HG02763 (cell line): ENCODE measurements around the gene KIF6.

Experiments used
- ATAC-seq: cut with Tn5 transposase; IDR thresholded peaks from one replicate; pipeline ENCODE4 v1.9.1; 2021; ENCODE audit warnings: mild to moderate bottlenecking, moderate library complexity; ENCODE audit not compliant: unreplicated experiment

The KIF6 gene

DNA sequence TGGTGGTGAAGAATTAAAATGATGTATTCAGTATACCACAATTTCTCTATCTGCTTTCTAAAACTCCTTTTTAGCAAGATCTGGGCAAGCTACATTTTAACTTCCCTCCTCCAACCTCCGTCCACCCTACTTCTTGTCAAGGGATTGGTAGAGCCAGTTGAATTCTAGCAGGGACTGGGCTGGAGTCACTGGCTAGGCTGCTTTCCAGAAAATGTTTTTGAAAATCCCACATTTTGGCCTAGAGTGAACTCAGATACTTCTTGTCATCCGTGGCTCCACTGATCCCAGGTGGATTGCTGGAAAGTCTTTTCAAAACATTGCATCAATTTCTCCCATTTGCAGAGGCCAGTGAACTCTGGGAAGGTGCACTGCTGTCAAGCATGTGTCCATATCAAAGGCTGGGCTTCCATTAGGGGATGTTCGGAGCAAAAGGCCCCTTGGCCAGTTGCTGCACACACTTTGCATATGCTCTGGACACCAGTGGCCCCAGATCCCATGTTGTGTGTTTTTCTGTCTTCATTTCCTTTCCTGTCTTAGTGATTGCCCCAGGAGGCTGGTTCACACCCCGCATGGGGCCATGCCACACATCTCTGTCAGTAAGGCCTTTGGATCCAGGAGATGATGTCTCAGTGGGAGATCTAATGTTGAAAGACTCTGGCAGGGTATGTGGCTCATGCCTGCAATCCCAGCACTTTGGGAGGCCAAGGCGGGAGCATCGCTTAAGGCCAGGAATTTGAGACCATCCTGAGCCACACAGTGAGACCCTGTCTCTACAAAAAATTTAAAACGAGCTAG is 391.4 kb downstream of the KIF6 start:
- ATAC-seq, result no peak

DNA sequence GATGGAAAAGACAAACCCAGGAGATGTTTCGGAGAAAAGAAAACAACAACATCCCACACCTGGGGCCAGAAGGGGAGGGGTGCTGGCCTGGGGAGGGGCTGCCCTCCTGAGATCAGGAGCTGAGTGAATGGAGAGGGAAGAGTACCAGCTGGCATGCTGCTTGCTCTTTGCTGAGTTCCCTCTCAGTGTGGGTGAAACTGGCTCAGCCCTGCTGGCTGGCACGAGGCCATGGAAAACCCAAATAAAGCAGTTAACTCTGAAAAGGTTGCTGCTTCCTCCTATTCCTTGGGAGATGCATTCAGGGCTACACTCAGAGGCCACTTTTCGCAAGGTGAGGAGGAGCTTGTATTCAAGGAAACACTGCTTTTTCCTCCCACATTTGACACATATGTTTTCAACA is 394.7 kb downstream of the KIF6 start:
- no peak for ATAC-seq

DNA sequence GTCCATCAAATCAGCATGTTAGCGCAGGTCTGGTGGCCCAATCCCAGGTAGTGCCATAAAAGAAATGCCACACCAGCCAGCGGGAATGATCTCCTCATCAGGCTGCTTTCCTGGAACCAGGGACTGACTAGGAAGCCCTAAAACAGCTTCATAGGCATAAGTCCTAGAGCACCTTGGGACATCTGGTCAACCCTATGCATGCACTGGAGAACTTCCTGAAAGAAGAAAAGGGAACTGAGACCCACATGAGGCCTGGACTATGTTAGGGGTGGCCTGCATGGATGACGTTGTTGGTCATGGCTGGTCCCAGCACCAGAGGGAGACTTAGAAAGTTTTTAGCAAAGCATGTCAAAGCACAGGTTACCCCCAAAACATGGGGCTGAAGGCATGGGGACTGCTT is 395.2 kb downstream of the KIF6 start:
- ATAC-seq, result peak; percentile 70

DNA sequence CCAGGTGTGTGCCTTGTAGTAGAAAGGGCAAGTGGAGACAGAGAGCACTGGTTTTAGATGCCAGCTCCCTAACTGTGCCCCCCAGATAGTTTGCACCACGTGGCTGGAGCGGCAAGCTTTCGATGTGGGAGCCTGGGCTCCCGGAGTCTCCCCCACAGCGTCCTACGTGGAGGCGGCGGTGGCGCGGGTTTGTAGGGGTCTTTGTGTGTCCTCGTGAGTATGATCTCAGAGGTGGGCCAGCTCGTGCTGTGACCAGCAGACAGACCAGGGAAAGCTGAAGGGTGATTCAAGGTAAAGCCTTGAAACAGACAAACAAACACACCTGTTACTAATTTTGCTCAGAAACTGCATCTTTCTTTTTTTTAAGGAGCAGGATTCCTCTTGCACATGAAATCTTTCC is 397.1 kb downstream of the KIF6 start:
- ATAC-seq, result no peak

DNA sequence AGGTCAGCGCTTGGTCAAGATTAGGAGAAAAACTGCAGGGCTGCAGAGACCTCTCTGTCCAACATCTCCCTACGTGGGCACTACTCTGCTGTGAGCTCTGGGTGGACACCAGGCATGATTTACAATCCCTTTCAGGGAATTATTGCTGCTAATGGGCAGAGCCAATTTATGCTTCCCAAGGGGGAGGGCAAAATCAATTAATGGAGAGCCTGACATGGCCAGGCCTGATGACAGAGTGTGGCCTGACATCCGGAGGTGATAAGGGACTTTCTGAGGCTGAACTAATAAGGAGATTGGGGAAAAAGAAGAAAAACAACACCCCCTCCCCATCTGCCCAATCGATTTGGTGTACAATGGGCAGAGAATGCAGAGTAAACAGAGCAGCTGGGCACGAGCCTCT is 397.7 kb downstream of the KIF6 start:
- ATAC-seq, result no peak

DNA sequence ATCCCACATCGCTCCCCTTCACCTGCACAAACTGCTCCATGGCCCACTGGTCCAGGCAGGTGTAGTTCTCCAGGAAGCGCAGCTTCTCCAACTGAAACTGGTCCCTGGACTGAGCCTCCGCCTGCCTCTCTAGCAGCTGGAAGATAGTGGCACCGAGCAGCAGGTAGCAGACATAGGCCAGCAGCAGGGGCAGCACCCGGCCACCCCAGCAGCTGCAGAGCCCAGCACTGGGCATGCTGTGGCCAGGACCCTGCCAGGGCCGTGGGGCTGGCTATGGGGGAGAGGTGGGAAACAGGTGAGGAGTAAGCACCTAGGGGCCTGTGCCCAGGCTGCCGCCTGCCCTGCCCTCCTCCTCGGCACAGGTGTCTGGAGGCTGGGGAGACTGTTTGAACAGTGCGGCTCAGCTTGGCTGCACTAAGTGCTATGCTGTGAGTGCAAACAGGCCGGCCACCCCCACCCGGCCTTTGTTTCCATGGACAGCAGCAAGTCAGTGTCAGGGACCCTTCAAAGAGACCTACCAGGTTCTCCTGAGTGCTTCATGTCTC is 402.8 kb downstream of the KIF6 start, which contains the start of gene KCNK16:
Gene KCNK16 (minus strand): TSS at position 397 of the 545 bp plus-strand sequence. CDS start 162 bp downstream, at position 235.
- no peak for ATAC-seq

DNA sequence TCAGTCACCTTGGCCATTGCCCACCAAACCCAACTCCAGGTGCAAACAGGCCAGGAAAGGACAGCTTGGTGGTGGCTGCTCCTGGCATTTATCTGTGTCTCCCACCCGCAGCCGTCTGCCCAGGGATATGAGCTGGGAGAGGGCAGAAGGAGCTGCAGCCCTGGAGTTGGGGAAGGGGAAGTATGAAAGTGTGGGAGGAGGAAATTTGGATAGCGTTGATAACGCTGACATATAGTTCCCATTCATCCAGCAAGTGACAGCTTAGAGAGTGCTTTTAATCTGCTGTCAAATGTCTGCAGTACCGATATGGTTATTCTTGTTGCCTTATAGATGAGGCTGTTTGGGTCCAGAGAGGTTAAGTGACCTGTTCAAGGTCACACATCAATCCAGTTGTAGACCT is 403.4 kb downstream of the KIF6 start:
- ATAC-seq, result no peak

DNA sequence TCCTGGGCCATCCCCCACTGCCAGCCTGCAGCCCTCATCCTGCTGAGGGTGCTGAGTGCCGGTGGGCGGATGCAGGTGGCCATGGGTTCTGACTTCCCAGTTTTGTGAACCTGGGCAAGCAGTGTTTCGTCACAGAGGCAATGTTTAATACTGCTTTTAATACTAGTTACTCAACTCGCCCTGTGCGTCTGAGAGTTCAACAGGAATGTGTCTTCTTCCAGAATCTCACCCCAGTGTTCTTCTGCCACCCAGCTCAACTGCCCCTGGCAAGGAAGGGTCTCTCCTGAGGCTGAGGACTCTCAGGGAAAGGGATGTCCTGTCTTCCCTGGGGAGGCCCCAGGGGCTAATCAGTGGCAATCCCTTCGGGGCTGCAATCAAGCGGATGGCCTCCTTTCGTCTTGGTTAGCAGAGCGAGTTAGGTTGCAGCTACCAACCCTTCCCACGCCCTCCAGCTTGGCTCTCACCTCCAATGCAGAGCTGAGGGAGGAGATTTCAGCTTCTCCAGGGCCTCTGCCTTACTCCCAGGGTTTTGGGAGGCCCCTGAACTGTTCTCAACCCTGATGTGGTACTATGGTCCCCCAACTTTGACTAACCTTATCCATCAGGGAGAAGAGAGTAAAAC is 404.7 kb downstream of the KIF6 start:
- ATAC-seq, result no peak

DNA sequence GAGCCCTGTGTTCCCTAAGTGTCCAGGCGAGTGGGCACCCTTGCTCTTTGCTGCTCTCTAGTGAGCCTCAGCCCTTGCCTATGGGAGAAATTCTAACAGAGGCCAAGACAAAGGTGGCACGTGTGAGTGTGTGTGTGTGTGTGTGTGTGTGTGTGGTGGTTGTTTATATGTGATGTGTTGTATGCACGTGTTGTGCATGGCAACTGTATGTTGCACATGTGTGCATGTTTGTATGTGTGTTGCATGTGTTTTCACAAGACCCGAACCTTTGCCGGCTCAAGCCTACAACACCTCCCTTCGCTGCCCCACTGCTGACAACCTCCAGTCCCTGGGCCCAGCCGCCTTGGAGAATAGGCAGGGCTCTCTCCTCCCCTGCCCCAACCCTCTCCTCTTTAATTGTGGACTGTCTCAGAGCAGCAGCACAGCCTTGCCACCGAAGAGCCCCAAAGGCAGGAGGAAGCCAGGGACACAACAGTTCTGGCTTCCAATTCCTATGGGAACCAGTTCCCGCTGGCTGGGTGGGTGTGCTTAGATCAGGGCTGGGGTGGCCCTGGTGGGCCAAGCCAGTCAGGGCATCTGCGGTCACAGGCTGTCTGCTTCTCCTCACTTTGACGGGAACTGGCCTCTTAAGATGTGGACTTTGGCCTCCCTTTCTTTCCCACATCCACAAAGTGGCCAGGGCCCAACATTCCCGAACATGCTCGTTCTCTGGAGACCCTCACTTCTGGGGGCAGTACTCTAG is 405.4 kb downstream of the KIF6 start:
- ATAC-seq, result no peak

DNA sequence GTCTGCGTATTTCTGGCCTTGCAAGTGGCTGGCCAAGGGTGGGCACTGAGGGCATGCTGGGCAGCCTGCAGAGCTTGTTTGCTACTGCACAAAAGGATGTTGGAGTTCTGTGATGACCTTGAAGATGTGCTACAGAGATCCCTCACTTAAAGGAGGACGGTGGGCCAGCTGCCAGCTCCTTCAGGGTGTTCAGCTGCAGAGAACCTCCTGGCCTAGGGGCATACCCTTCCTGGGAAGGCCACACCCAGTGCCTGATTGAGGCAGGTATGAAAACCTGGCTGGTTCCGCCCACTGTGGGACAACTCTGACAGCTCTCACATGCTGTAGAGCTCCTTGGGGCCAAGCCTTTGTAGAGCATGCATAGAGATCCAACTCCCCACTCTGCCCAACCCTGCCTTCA is 408.0 kb downstream of the KIF6 start:
- no peak for ATAC-seq

DNA sequence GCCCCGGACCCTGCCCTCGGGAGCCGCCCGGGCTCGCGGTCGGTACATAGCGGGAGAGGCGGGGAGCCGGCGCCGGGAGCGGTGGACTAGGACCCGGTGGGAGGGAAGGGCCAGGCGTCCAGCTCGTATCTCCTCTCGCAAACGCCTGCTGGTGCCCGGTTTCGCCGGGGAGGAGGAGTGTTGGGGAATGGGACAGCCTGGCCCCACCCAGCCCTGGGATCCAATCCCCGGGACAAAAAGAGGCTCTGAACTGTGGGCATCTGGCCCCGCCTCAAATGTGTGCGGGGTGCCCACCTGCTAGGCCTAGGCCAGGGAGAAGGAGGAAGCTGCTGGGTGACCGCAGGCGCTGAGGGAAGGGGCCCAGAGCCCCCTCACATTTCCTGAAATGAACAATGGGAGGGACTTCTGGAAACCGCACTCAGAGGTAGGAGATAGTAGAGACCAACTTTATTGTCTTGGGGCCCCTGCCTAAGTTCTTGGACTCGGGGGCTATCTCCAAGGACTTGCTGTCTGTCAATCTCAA is 410.9 kb downstream of the KIF6 start, which contains the start of gene KCNK17:
Gene KCNK17 (minus strand): TSS at position 147 of the 523 bp plus-strand sequence. CDS start 99 bp downstream, at position 48.
- ATAC-seq, result no peak

DNA sequence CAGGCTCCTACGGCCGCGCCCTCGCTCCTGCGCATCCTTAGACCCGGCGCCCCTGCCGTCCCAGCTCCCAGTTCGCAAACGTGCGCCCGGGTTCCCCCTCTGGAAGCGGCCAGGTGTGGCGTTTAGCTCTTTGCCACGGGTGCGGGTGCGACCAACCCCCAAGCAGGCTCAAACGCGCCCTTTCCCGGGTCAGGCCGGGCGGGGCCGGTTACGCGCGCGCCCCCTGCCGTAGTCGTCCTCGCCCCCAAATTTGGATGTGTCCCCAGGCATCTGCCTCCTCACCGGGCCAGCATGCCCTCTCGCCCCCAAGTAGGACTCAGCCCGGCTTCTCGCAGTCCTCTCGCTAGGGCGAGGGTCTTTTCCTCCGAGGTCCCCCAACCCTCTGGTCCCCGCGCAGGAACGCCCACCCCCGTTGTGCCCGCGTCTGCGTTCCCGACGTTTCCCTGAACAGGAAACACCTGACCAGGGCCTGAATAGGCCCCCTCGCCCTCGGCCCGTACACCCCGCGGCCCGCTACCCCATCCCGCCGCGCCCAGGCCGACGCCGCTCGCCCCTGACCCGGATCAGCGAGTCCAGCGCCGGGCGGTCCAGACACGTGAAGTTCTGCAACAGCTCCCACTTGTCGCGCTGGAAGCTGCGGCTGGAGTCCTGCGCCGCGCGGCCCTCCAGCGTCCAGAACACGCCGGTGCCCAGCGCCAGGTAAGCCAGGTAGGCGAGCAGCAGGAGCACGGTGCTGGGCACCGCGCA is 411.5 kb downstream of the KIF6 start:
- no peak for ATAC-seq

DNA sequence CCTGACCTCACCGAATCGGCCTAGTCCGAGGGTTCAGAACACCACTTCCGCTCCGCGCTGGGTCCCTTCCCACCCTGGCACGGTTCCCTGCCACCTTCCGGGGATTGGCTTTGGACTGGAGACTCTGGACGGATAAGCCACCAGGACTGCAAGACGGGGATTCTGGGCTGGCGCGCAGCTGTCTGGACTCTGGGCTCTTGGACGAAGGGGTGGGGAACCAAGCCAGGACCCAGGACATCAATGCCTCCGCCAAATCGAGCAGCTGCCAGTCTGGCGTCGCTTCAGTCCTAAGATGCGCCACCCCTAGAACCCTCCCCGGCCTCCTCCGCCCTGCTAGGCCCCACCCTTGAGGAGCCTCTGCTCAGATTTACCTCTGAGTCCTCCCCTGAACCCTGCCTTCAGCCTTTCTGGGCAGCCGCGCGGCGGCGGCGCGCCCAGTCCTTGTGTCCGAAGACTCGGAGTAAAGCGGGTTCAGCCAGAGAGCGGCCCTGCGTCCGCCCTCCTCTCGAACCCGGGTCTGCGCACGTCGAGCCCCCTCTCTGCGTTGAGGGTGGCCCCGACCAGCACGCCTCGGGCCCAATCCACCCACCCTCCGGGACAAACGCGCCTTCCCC is 412.2 kb downstream of the KIF6 start:
- ATAC-seq, result no peak

DNA sequence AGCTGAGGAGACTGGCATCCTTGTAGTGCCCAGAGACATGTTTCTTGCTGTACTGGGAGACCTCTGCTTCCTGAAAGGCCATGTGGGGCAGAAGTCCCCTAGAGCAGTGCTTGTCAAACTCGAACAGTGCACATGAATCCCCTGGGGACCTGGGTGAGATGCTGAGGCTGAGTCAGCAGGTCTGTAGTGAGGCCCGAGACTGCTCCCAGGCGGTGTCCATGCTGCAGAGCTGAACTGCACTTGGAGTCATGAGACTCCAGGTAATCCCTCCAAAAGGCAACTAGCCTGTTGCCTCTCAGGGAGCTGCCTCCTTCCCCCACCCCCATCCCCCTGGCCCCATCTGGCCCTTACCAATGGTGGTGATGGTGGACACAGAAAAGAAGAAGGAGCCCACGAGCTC is 414.7 kb downstream of the KIF6 start:
- ATAC-seq, result no peak

DNA sequence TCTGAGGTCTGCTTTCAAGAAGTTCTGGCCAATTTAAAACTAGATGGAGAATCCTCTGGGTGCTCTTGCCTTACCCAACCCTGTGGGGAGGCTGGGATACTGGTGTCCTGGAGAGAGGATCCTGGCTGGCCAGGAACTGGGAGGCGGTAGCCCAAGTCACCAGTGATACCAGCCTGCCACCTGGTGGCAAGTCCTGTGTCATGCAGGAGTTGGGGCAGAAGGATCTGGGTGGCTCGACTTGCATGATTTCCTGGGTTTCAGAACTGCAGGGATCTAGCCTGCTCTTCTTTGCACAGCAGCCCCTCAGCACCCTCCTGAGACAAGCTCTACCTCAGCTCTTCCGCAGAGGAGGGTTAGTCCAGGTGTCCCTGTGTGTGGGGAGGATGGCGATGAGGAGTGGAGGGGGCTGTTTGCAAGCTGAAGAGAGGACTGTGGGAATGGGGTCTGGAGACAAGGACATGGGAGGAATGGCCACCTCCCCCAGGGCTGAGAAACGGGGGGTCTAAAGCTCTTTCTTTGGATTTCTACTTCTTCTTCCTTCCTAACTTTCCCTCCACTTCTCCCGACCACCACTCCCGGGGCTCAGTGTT is 415.2 kb downstream of the KIF6 start:
- no peak for ATAC-seq

DNA sequence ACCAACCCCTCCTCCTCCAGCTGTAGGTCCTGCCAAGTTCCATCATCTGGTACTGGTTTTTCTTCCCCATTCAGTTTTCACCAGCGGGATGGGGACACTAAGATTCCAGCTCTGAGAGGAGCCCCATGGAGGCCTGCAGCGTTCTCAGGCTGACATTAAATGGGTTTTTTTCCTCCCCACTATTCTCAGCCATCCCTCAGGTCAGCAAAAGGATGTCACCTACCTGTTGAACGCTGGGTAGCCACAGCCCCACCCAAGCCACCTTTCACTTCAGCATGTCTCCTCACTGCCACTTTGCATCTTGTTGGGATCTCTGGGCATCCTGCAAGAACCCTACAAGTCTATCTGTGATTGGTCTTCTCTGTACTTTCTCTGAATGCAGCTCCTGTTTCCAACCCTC is 417.7 kb downstream of the KIF6 start:
- ATAC-seq, result no peak

DNA sequence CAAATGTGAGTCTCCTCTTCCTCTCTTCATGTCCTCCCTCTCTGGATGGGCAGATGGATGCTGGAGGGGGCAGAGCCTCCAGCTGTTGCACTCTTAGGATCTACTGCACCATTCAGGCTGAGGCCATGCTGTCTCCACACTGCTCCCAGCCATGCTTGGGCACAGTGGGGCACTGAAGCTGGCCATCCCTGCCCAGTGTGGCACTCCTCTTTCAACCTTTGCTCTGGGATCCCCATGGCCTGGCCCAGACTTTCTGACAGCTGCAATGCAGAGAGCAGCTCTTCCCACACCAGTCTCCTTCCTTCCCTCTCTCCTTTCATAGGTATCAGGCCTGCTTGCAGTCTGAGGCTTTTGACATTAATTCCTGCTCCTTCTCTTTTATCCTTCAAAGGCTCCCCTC is 420.3 kb downstream of the KIF6 start:
- no peak for ATAC-seq

DNA sequence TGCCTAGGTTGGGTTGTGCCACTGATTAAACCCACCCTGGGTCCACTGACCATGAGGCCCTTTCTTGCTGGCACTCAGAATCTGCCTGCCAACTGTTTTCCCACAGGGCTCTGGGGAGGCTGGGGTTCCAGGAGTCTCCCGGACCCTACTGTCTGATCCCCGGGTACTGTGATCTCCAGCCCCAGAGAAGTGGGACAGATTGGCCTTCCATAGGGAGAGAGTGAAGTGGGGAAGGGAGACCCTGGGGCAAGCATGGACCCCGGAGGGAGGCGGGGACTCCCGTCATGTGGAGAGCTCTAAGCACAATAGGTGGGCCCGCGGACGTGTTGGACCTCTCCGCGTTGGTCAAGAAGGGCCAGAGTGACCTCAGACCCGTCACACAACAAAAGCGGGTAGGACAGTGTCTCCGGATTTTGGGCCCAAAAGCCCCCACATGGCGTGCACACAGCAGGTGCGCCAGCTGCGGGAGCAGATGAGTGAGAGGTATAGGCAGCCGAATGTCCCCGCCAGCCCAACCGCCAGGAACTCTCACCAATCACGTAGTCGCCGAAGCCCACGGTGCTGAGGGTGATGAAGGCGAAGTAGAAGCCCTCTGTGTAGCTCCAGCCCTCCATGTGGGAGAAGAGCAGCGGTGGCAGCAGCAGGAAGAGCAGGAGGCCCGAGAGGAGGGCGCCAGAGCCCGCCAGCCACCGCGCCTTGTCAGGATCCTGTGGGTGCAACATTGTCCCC is 421.6 kb downstream of the KIF6 start:
- ATAC-seq, result no peak
